WTC11 (cell line): ENCODE data around the gene COL2A1. TPM values are rescaled to one million over a fixed set of nuclear protein-coding genes. Genes with fewer than 3 reads are reported as not detected.
A peak's percentile ranks its signal among the peaks of the same experiment; 100 is the strongest.

Experiments
- ATAC-seq: fragments of 200-7000 bp; cut with Tn5 transposase; 2 replicates; pipeline ENCODE4 v1.10.0; 2021; ENCODE audit warnings: mild to moderate bottlenecking, moderate library complexity
- CTCF ChIA-PET: fragments of 300-600 bp; sonication (Branson Sonifier 250); formaldehyde crosslinking; loops from one replicate; lab custom pipeline; 2021; ENCODE audit warnings: antibody characterized with exemption; lab: Charles Lee
- POLR2A ChIA-PET: fragments of 350-600 bp; sonication (Branson Sonifier 250); formaldehyde crosslinking; loops from one replicate; lab custom pipeline; 2021; ENCODE audit warnings: antibody characterized with exemption; lab: Charles Lee
- DNase-seq: peaks from one replicate; pipeline ENCODE4 v3.0.0; 2021; ENCODE audit warnings: low spot score
- H3K27ac Mint-ChIP-seq: 2 replicates; pipeline ENCODE4 v1.8.0; 2021; ENCODE audit warnings: mixed read lengths
- H3K27me3 Mint-ChIP-seq: 2 replicates; pipeline ENCODE4 v1.8.0; 2021; ENCODE audit warnings: low read depth, mild to moderate bottlenecking, moderate library complexity, mixed read lengths
- H3K36me3 Mint-ChIP-seq: 2 replicates; pipeline ENCODE4 v1.8.0; 2021; ENCODE audit warnings: mixed read lengths
- H3K4me1 Mint-ChIP-seq: 2 replicates; pipeline ENCODE4 v1.8.0; 2022; ENCODE audit warnings: mixed read lengths
- H3K4me3 Mint-ChIP-seq: 2 replicates; pipeline ENCODE4 v1.8.0; 2021; ENCODE audit warnings: mild to moderate bottlenecking, moderate library complexity, mixed read lengths
- H3K9me3 Mint-ChIP-seq: 2 replicates; pipeline ENCODE4 v1.8.0; 2021; ENCODE audit warnings: mixed read lengths
- E2F5 ChIP-seq: sonication (generic); formaldehyde crosslinking; IDR thresholded peaks from 2 replicates; pipeline ENCODE4 v1.8.1; 2022; ENCODE audit warnings: mild to moderate bottlenecking, moderate library complexity, missing genetic modification reagents
- ERG ChIP-seq: fragments of 250-450 bp; sonication (Bioruptor Pico); IDR thresholded peaks from 2 replicates; pipeline ENCODE4 v1.8.0; 2021; ENCODE audit warnings: mild to moderate bottlenecking
- FOXP1 ChIP-seq: sonication (generic); formaldehyde crosslinking; IDR thresholded peaks from 2 replicates; pipeline ENCODE4 v1.8.0; 2022; ENCODE audit warnings: missing genetic modification reagents, mild to moderate bottlenecking, moderate library complexity, borderline replicate concordance
- HMGXB4 ChIP-seq: sonication (generic); formaldehyde crosslinking; IDR thresholded peaks from 2 replicates; pipeline ENCODE4 v1.8.1; 2023; ENCODE audit warnings: mild to moderate bottlenecking, moderate library complexity, missing genetic modification reagents
- JUN ChIP-seq: sonication (generic); formaldehyde crosslinking; IDR thresholded peaks from 2 replicates; pipeline ENCODE4 v1.8.0; 2023; ENCODE audit warnings: mild to moderate bottlenecking, missing genetic modification reagents
- MLX ChIP-seq: sonication (generic); formaldehyde crosslinking; IDR thresholded peaks from 2 replicates; pipeline ENCODE4 v1.8.1; 2023; ENCODE audit warnings: mild to moderate bottlenecking, missing genetic modification reagents, moderate library complexity
- NFYB ChIP-seq: sonication (generic); formaldehyde crosslinking; conservative IDR thresholded peaks from 2 replicates; pipeline ENCODE4 v1.8.0; 2022; ENCODE audit warnings: low read depth, missing genetic modification reagents
- PRDM15 ChIP-seq: sonication (generic); formaldehyde crosslinking; IDR thresholded peaks from 2 replicates; pipeline ENCODE4 v1.8.0; 2022; ENCODE audit warnings: missing genetic modification reagents
- RORB ChIP-seq: fragments of 250-450 bp; sonication (Bioruptor Pico); IDR thresholded peaks from 2 replicates; pipeline ENCODE4 v1.9.0; 2021; ENCODE audit warnings: mild to moderate bottlenecking
- SMAD3 ChIP-seq: sonication (generic); formaldehyde crosslinking; IDR thresholded peaks from 2 replicates; pipeline ENCODE4 v1.8.0; 2022; ENCODE audit warnings: missing genetic modification reagents, mild to moderate bottlenecking, borderline replicate concordance
- TP53 ChIP-seq: sonication (generic); formaldehyde crosslinking; IDR thresholded peaks from 2 replicates; pipeline ENCODE4 v1.8.1; 2023; ENCODE audit warnings: mild to moderate bottlenecking, missing genetic modification reagents
- ZBTB21 ChIP-seq: sonication (generic); formaldehyde crosslinking; IDR thresholded peaks from 2 replicates; pipeline ENCODE4 v1.8.1; 2023; ENCODE audit warnings: mild to moderate bottlenecking, missing genetic modification reagents, borderline replicate concordance
- ZMAT4 ChIP-seq: fragments of 250-450 bp; sonication (Bioruptor Pico); IDR thresholded peaks from 2 replicates; pipeline ENCODE4 v1.9.0; 2021; ENCODE audit warnings: mild to moderate bottlenecking
- ZNF121 ChIP-seq: sonication (generic); formaldehyde crosslinking; IDR thresholded peaks from 2 replicates; pipeline ENCODE4 v1.8.0; 2023; ENCODE audit warnings: missing genetic modification reagents
- ZNF263 ChIP-seq: sonication (generic); formaldehyde crosslinking; IDR thresholded peaks from 2 replicates; pipeline ENCODE4 v1.8.1; 2022; ENCODE audit warnings: low read depth, mild to moderate bottlenecking, moderate library complexity, missing genetic modification reagents
- ZNF396 ChIP-seq: fragments of 250-450 bp; sonication (Bioruptor Pico); IDR thresholded peaks from 2 replicates; pipeline ENCODE4 v1.8.0; 2021; ENCODE audit warnings: mild to moderate bottlenecking, moderate library complexity, borderline replicate concordance
- ZNF423 ChIP-seq: fragments of 250-450 bp; sonication (Bioruptor Pico); IDR thresholded peaks from 2 replicates; pipeline ENCODE4 v2.1.2; 2022; ENCODE audit warnings: mild to moderate bottlenecking, moderate library complexity
- ZNF532 ChIP-seq: fragments of 250-450 bp; sonication (Bioruptor Pico); IDR thresholded peaks from 2 replicates; pipeline ENCODE4 v1.9.0; 2021; ENCODE audit warnings: mild to moderate bottlenecking, borderline replicate concordance
- total RNA-seq: library from RNA; stranded (reverse); gene quantifications from 3 replicates; pipeline ENCODE4 v1.2.3, GENCODE V29; 2021

Gene COL2A1
- total RNA-seq, 1 experiment from 2014 or later, result 20.9 TPM

- Mint-ChIP-seq H3K27me3 (peaks cover 89% of the 10 kb centered on the region), H3K9me3 (no peaks in the 10 kb centered on the region), H3K4me3 (no peak overlapping the region), H3K4me1 (peaks cover 33% of the 10 kb centered on the region), H3K27ac (no peak overlapping the region), H3K36me3 (no peaks in the 10 kb centered on the region; the same call in 1 of the 2 replicates)
- DNase-seq (no peak), ATAC-seq (no peak)
- CTCF ChIA-PET, result no interaction called here
- no peak for TF ChIP-seq ZBTB21 (CRISPR knock-in tag)
- TF ChIP-seq TP53 (CRISPR knock-in tag), result no peak
- no peak for TF ChIP-seq JUN (CRISPR knock-in tag)
- TF ChIP-seq HMGXB4 (CRISPR knock-in tag), result no peak
- no peak for TF ChIP-seq FOXP1 (CRISPR knock-in tag)
- TF ChIP-seq ZNF396 (CRISPR knock-in tag), result no peak
- TF ChIP-seq ZNF423 (CRISPR knock-in tag), result no peak
- POLR2A ChIA-PET, result no interaction called here
These were observed 8.3 kb downstream of the COL2A1 start for GRCh38 chr12:47995981-47996401.

- Mint-ChIP-seq H3K36me3 (no peaks in the 10 kb centered on the region; the same call in 1 of the 2 replicates), H3K9me3 (no peaks in the 10 kb centered on the region), H3K4me1 (peaks cover 13% of the 10 kb centered on the region), H3K27ac (no peak overlapping the region), H3K27me3 (peaks cover 84% of the 10 kb centered on the region), H3K4me3 (no peak overlapping the region)
- ChIA-PET POLR2A (interaction anchor here (0.6 kb wide), 1 partner anchor 30 kb away, joined by 3 read pairs; the partner anchor contains the start of gene TMEM106C), CTCF (interaction anchor here (0.6 to 0.8 kb wide), 2 partner anchors 35 to 51 kb away, joined by 3 read pairs; no protein-coding TSS in a partner anchor)
- ATAC-seq, result no peak
- DNase-seq, result peak; percentile 4
- TF ChIP-seq JUN (CRISPR knock-in tag), result no peak
- TF ChIP-seq SMAD3 (CRISPR knock-in tag), result no peak
- no peak for TF ChIP-seq ZNF396 (CRISPR knock-in tag)
These were observed 10.8 kb downstream of the COL2A1 start for GRCh38 chr12:47993491-47993890.

GRCh38 chr12:47992776-47993175 is 11.5 kb downstream of the COL2A1 start:
- H3K4me1 Mint-ChIP-seq, result peaks cover 12% of the 10 kb centered on the region
- TF ChIP-seq FOXP1 (CRISPR knock-in tag), result no peak
- TF ChIP-seq RORB (CRISPR knock-in tag), result no peak
- TF ChIP-seq MLX (CRISPR knock-in tag), result no peak
- TF ChIP-seq PRDM15, result no peak
- TF ChIP-seq ZNF532 (CRISPR knock-in tag), result no peak
- no peak for TF ChIP-seq ZMAT4 (CRISPR knock-in tag)
- TF ChIP-seq ZNF263 (CRISPR knock-in tag), result no peak
- TF ChIP-seq E2F5, result no peak
- TF ChIP-seq ZNF121, result no peak
- no peak for TF ChIP-seq NFYB (CRISPR knock-in tag)
- TF ChIP-seq ERG (CRISPR knock-in tag), result no peak

More at GRCh38 chr12:47992776-47993175, 11.5 kb downstream of the COL2A1 start:
- ChIA-PET CTCF (interaction anchor here (1.1 to 2.4 kb wide), 2 partner anchors 29 to 43 kb away, joined by 3 to 8 read pairs; partner anchors contain the start of gene TMEM106C), POLR2A (no interaction called here)
- ATAC-seq (no peak), DNase-seq (no peak)
- no peaks in the 10 kb centered on the region; the same call in 1 of the 2 replicates for H3K36me3 Mint-ChIP-seq
- H3K27me3 Mint-ChIP-seq, result peaks cover 80% of the 10 kb centered on the region
- H3K27ac Mint-ChIP-seq, result no peak overlapping the region
- no peak overlapping the region for H3K4me3 Mint-ChIP-seq
- no peaks in the 10 kb centered on the region for H3K9me3 Mint-ChIP-seq
